ENCODE results near the gene CCND2.

GRCh38 chr12:4274396-4275015 is 944 bp downstream of the CCND2 start:
- TF ChIP-seq EZH2 (IDR thresholded peaks at IDR 0.05; ENCODE audit: low read depth, unreplicated experiment), result no peak
- TF ChIP-seq ZNF331 (CRISPR knock-in tag; IDR thresholded peaks at IDR 0.05; ENCODE audit: low read depth), result no peak
- TF ChIP-seq CTCF (conservative IDR thresholded peaks at IDR 0.05; ENCODE audit: low read depth in 2 of 2), result no peak
- no peak for TF ChIP-seq NANOG (IDR thresholded peaks at IDR 0.05; ENCODE audit: borderline replicate concordance)
- no peak for TF ChIP-seq CREB1 (CRISPR knock-in tag; IDR thresholded peaks at IDR 0.05; ENCODE audit: low read depth)
- no peak for TF ChIP-seq POLR2AphosphoS5 (IDR thresholded peaks at IDR 0.05; ENCODE audit: low read depth)
